Stimulated activated CD8-positive, alpha-beta memory T cell treated with anti-CD3 and anti-CD28 coated beads, Interleukin-2, amount 100 ng/mL, for 1 hour (primary cell): ENCODE results near the gene BMPER.

ENCODE experiments used
- DNase-seq, 2 donors: peaks; one replicate each; pipeline ENCODE4 v3.0.0-alpha.2; 2020; ENCODE audit warnings: low read depth in 2 of 2

BMPER gene

GRCh38 chr7:34026481-34027190 lies 121.3 kb downstream of the BMPER start:
- DNase-seq: no peak

- no peak for DNase-seq
Measured at GRCh38 chr7:34031156-34031555, 125.8 kb downstream of the BMPER start.

GRCh38 chr7:34034728-34035127 lies 129.4 kb downstream of the BMPER start:
- DNase-seq: no peak

- no peak for DNase-seq
Measured at GRCh38 chr7:34036051-34036920, 130.9 kb downstream of the BMPER start.

GRCh38 chr7:34036972-34037792 lies 131.8 kb downstream of the BMPER start:
- DNase-seq: no peak

GRCh38 chr7:34038816-34039470 lies 133.6 kb downstream of the BMPER start:
- DNase-seq: no peak

GRCh38 chr7:34041707-34042106 lies 136.4 kb downstream of the BMPER start:
- no peak for DNase-seq

GRCh38 chr7:34042406-34042805 lies 137.1 kb downstream of the BMPER start:
- DNase-seq: no peak

GRCh38 chr7:34043461-34044305 lies 138.3 kb downstream of the BMPER start:
- DNase-seq: no peak

- DNase-seq: no peak
Measured at GRCh38 chr7:34044306-34044643, 138.9 kb downstream of the BMPER start.

GRCh38 chr7:34044734-34045353 lies 139.5 kb downstream of the BMPER start:
- no peak for DNase-seq

- DNase-seq: no peak
Measured at GRCh38 chr7:34048445-34048844, 143.1 kb downstream of the BMPER start.

GRCh38 chr7:34054075-34054474 lies 148.7 kb downstream of the BMPER start:
- DNase-seq: no peak

GRCh38 chr7:34057136-34057535 lies 151.8 kb downstream of the BMPER start:
- DNase-seq: no peak

GRCh38 chr7:34057956-34058355 lies 152.6 kb downstream of the BMPER start:
- DNase-seq: no peak

- no peak for DNase-seq
Measured at GRCh38 chr7:34058801-34059135, 153.4 kb downstream of the BMPER start.

GRCh38 chr7:34059136-34059828 lies 153.9 kb downstream of the BMPER start:
- DNase-seq: no peak

- DNase-seq: no peak
Measured at GRCh38 chr7:34060196-34060947, 155.0 kb downstream of the BMPER start.

- DNase-seq: no peak
Measured at GRCh38 chr7:34061149-34061548, 155.8 kb downstream of the BMPER start.
